HG02943 (cell line): ENCODE results near the gene EEFSEC.

Experiments
- ATAC-seq: cut with Tn5 transposase; IDR thresholded peaks from one replicate; pipeline ENCODE4 v1.9.1; 2021; ENCODE audit warnings: mild to moderate bottlenecking, low read depth, moderate library complexity; ENCODE audit not compliant: unreplicated experiment

EEFSEC gene

DNA sequence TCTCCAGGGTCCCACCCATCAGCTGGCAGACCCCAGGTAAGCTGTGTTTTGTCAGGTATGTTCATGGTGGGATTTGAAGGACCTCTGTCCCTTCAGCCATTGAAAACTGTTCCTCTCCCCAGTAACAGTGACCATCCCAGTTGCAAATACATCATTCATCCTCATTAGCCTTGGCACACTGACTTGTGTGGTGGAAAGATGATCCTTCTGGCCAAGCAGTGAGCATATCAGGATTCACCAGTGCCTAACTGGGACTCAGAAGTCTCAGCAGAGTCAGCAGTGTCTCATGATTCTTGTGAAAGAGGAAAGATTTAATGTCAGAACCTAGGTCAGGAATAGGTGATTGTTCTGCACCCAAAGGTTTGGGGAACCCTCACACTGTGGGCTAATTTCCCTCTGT, 223.2 kb downstream of the EEFSEC start:
- ATAC-seq, result no peak

DNA sequence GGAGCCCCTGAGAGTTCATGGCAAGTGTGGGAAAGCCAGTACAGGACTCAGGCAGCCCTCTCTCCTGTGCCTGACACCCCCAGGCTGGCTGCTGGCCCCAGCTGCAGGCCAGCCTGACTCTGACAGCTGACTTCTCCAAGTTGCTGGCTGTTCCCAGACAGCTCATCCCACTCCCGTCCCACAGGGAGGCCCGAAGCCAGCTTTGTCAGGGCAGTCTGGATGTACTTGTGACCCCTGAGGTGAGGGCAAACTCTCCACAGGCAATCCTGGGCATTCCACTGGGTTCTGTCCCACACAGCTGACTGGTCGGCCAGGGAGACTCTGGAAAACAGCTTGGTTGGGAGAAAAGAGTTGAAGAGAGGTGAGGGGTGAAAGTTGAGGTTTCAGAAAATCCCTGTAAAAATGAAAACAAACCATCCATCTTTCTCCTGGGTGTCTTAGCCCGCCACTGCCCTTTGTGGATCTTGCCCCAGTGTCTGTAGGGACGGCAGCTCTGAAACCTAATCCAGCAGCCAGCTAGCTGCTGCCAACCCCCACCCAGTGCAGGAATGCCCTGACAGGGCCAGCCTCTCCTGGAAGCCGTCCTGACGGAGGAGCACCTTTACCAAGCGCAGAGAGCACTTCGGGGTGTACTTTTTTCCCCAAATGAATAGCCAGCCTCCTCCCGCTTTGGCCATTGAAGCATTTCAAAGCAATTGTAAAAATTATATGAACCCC, 225.5 kb downstream of the EEFSEC start:
- no peak for ATAC-seq

GRCh38 chr3:128379367-128380160, 226.3 kb downstream of the EEFSEC start:
- no peak for ATAC-seq

GRCh38 chr3:128380295-128380694, 227.0 kb downstream of the EEFSEC start:
- no peak for ATAC-seq

DNA sequence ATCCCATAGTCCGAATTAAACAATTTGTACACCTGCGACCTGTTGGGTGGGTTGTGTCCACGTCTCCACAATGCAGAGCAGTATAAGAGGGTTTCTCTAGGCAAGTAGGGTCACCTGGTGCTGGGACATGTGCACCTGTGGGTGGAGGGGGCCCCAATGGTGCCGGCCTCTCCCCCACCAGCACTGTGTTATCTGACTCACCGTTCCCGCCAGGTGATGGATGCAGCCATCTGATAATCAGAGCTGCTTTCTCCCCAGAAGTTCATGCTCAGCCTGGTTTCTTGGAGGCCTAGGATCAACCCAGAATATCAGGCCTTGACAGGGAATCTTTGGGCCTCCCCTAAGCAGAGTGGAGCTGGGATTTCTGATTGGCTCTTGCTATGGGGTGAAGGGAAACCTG, 227.4 kb downstream of the EEFSEC start:
- no peak for ATAC-seq

GRCh38 chr3:128381609-128382008, 228.3 kb downstream of the EEFSEC start:
- ATAC-seq, result no peak

DNA sequence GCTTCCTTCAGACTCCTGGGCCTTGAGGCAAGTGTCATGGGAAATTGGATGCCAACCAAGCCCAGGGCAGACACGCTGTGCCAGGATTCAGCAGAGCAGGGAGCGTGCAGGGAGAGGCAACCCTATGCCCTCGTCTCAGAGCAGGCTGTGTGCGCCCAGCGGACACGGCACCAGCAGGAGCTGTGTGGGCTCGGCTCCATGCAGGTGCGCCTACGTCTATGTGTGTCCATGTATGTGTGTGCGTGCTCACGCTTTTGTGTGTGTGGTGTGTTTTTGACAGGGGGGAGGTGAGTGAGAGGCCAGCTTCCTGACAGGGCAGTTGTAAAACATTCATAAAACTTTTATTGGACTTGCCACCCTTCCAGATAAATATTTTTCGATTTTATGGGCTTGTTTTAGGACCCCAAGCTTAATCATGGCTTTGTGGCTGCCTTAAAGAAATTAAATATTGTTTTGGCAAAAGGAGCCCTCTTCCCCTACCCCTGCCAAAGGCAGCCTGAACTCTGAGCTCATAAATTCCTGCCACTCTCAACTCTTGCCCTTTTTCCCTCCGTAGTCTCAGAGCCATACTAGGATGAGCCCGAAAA, 229.0 kb downstream of the EEFSEC start:
- no peak for ATAC-seq

DNA sequence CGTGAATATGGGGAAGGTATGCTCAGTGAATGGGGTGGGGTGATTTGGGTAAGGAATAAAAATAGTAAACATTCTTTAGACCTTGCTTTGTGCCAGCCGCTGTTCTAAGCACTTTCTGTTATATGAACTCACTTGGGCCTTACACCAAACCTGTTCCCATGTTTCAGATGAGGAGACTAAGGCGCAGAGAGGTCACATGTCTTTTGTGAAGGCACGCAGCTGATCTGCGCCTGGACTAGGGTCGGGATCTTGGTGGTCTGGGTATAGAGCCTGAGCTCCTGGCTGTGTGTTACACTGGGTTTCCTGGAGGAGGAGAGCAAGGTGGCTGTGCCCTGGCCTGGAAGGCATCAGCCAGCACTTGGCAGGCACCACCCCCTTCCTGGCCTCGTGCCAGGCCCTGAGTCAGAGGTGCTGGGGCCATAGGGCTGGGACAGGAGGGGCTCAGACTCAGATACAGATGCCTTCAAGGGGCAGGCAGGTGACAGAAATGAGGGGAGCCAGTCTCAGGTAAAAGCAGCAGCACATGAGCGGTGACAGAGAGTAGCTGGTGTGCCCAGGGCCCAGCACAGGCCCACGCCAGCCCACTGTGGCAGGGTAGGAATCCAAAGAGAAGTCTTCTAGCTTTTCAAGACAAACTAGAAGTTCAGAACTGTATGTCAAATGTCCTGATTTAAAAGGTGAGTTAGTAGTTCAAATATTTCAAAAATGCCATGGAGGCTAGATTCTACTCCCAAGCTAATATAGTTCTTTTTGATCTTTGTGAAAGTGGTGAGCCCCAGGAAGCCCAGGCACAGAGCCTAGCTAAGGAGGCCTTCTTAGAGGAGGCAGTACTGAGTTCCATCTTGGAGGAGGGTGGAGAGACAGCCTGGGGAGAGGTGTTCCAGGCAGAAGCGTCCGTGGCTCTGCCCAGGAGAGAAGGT, 230.3 kb downstream of the EEFSEC start:
- ATAC-seq, result no peak

DNA sequence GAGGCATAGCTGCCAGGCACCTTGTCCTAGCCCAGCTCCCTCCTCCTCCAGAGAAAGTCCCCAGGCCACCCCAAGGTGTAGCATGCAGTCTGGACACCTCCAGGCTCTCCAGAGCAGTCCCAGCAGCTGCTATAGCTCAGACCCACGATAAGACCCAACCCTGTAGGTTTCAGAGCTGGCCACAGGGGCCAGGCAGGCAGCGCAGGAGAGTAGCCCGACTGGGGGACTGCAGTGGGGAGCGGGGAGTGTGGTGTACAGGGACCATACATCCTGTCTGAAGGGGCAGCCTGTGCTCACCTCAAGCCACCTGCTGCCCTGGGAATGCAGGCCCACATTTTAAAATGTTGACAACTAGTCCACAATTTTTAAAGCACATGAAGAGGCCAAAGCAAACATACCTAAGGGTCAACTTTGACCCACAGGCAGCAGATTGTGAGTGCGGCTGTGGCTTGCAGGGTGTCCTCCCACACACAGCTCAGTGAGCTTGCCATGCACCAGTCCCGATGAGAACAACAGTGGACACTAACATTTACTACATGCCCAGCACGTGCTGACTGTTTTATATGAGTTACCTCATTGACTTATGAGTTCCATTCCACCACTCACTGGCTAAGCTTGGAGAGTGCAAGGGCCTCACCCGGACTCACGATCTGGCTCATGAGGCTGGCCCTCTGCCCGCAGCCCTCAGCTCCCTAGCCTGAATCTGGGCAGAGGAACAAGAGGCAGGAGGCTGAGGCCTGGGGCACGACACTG, 232.0 kb downstream of the EEFSEC start:
- ATAC-seq, result no peak

DNA sequence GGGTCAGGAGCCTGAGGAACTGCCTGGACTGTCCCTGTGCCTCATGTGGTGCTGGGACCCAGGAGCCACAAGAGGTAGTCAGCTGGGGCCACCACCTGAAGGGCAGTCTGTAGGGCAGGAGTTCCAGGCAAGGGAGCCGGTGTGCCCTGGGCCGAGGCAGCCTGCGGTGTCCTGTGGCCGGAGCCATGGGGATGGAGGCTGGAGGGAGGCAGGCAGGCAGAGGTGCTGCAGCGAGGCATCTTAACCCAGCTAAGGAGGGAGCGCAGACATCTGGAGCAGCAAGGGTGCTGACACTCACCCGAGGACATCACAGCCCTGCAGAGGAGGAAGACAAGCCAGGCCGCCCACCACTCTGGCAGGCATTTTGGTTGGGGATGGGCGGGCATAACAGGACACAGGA, 235.7 kb downstream of the EEFSEC start:
- no peak for ATAC-seq

- ATAC-seq, result no peak
These were observed 237.6 kb downstream of the EEFSEC start for GRCh38 chr3:128390867-128391266.

DNA sequence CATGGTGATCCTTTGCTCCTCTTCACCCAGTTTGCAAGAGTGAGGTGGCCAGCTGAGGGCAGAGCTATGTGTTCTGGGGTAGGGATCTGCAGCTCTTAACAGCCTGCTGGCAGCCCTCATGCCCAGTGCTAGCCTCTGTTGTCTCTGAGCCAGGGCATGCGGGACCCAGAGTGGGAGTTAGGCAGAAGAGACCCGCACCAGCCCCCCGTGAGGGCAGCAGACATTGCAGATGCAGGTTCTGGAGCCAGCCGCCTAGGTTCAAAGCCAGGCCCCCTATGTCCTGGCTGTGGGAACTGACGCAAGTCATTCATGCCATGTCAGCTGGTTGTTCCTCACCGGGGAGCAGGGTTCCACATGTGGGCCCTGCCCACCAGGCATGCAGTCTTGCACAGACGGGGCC, 238.7 kb downstream of the EEFSEC start:
- ATAC-seq, result no peak

GRCh38 chr3:128392818-128393544, 239.7 kb downstream of the EEFSEC start:
- ATAC-seq, result no peak

GRCh38 chr3:128394033-128394432, 240.8 kb downstream of the EEFSEC start:
- ATAC-seq, result no peak

DNA sequence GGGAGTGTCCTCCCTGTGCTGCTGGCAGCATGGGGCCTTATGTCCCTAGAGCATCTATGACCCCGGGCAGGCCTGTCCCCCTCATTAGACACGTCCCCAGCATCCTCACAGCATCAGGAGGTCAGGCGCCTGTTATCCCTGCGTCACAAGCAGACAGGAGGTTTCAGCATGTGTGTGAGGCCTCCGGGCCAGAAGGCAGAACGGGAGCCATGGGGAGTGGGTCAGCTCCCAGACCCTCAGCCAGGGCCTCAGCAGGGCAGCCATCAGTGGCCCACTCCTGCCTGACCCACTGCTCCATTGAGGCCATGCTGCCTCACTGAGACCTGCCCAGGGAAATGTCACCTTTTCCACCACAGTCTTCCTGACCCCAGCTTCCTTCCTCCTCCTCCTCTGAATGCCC, 241.8 kb downstream of the EEFSEC start:
- ATAC-seq, result no peak

DNA sequence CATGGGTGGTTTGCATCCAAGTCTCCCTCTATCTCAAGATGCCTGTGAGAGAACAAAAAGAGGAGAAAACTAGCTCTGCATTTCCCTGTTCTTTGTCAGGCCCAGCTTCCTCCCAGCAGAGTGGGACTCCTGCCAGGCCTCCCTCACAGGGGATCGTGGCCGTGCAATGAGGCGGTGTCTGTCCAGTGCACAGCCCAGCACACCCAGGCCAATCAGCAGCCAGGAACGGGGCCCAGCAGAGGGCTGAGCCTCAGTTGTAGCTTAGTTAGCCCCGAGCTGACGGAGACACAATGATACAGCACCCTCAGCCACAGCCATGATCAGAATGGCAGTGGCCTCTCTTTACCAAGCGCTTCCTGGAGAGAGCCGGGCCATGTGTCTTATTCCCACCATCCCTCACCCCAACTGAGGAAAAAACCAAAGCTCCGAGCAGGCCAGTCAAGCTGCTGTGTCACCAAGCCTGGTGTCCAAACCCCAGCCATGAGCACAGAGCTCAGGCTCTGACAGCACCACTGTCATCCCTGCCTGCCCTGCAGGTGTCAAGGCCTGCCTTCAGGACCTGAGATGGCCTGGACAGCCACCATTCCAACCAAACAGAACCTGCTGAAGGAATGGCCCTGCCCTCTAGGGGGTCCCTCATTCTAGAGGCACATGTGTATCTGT, 242.3 kb downstream of the EEFSEC start:
- no peak for ATAC-seq

- no peak for ATAC-seq
These were observed 244.2 kb downstream of the EEFSEC start for GRCh38 chr3:128397484-128397883.

- ATAC-seq, result no peak
These were observed 245.3 kb downstream of the EEFSEC start for GRCh38 chr3:128398586-128398985.
